Measurements from ENCODE around the gene C6orf118. TPM values are rescaled to one million over a fixed set of nuclear protein-coding genes. Genes with fewer than 3 reads are reported as not detected.

C6orf118 gene
- total RNA-seq (10 to 100 TPM in 1 of 2 donors, 1 to 10 TPM in 1; 6.0 to 20.7 TPM), polyA plus RNA-seq (ENCODE audit: insufficient read length in 2 of 2) (10 to 100 TPM; 15.0 to 20.2 TPM)
- long read RNA-seq, donor 1, partial matches to known transcripts = 0 of 2 reads
- long read RNA-seq, donor 1, other reads (novel, unspliced or antisense) = 0 of 2 reads
- long read RNA-seq, donor 2 = 0 reads
- long read RNA-seq, donor 3, partial matches to known transcripts = 0 of 1 reads
- long read RNA-seq, donor 3, other reads (novel, unspliced or antisense) = 0 of 1 reads
- long read RNA-seq, donor 4 = 0 reads

GRCh38 chr6:165308926-165309731 lies at the start of gene C6orf118:
Gene C6orf118 (minus strand): TSS chr6:165309605. CDS start chr6:165309586, 19 bp downstream.
- no peaks in the 10 kb centered on the region for H3K36me3 ChIP-seq (ENCODE audit: control insufficient read depth, insufficient read depth, low read length)
- H3K4me3 ChIP-seq (ENCODE audit: low read depth, low read length) = peak within 1 kb of the TSS; percentile 62
- H3K9me3 ChIP-seq (ENCODE audit: control insufficient read depth, insufficient read depth, low read length) = no peaks in the 10 kb centered on the region
- DNase-seq (ENCODE audit: low read depth in 4 of 6, low spot score in 6 of 6) = peak; percentile 77 to 97 (median 86)
- H3K27ac ChIP-seq (ENCODE audit: low read depth, low read length) = no peak within 1 kb of the TSS
- no peaks in the 10 kb centered on the region for H3K27me3 ChIP-seq (ENCODE audit: control insufficient read depth, insufficient read depth, low read length)
- H3K4me1 ChIP-seq (ENCODE audit: control insufficient read depth, insufficient read depth, low read length) = peaks cover 18% of the 10 kb centered on the region
- WGBS (ENCODE audit: insufficient coverage) = under 1% methylated on average over 29 of the region's 35 CpGs

- Histone ChIP-seq H3K4me3 (ENCODE audit: low read depth, low read length) (no peak overlapping the region), H3K9me3 (ENCODE audit: control insufficient read depth, insufficient read depth, low read length) (peaks cover 3% of the 10 kb centered on the region), H3K27ac (ENCODE audit: low read depth, low read length) (no peak overlapping the region), H3K27me3 (ENCODE audit: control insufficient read depth, insufficient read depth, low read length) (no peaks in the 10 kb centered on the region), H3K4me1 (ENCODE audit: control insufficient read depth, insufficient read depth, low read length) (no peaks in the 10 kb centered on the region), H3K36me3 (ENCODE audit: control insufficient read depth, insufficient read depth, low read length) (no peaks in the 10 kb centered on the region)
- DNase-seq (ENCODE audit: low read depth in 4 of 6, low spot score in 6 of 6) = no peak
- WGBS (ENCODE audit: insufficient coverage) = 98% methylated on average over 3 of the region's 4 CpGs
These were observed 36.3 kb upstream of the C6orf118 start for GRCh38 chr6:165345700-165346099.

- 57% methylated on average over 1 of the region's 5 CpGs for WGBS (ENCODE audit: insufficient coverage)
- peaks cover 3% of the 10 kb centered on the region for H3K36me3 ChIP-seq (ENCODE audit: control insufficient read depth, insufficient read depth, low read length)
- H3K27me3 ChIP-seq (ENCODE audit: control insufficient read depth, insufficient read depth, low read length) = no peaks in the 10 kb centered on the region
- no peaks in the 10 kb centered on the region for H3K9me3 ChIP-seq (ENCODE audit: control insufficient read depth, insufficient read depth, low read length)
- no peak overlapping the region for H3K4me3 ChIP-seq (ENCODE audit: low read depth, low read length)
- H3K4me1 ChIP-seq (ENCODE audit: control insufficient read depth, insufficient read depth, low read length) = no peaks in the 10 kb centered on the region
- H3K27ac ChIP-seq (ENCODE audit: low read depth, low read length) = no peak overlapping the region
- DNase-seq (ENCODE audit: low read depth in 4 of 6, low spot score in 6 of 6) = peak in 1 of 6 donors; percentile 8
These were observed 31.1 kb upstream of the C6orf118 start for GRCh38 chr6:165340532-165340931.

- Histone ChIP-seq H3K36me3 (ENCODE audit: control insufficient read depth, insufficient read depth, low read length) (no peaks in the 10 kb centered on the region), H3K27ac (ENCODE audit: low read depth, low read length) (no peak overlapping the region), H3K27me3 (ENCODE audit: control insufficient read depth, insufficient read depth, low read length) (no peaks in the 10 kb centered on the region), H3K4me3 (ENCODE audit: low read depth, low read length) (no peak overlapping the region), H3K4me1 (ENCODE audit: control insufficient read depth, insufficient read depth, low read length) (no peaks in the 10 kb centered on the region), H3K9me3 (ENCODE audit: control insufficient read depth, insufficient read depth, low read length) (peaks cover 8% of the 10 kb centered on the region)
- DNase-seq (ENCODE audit: low read depth in 4 of 6, low spot score in 6 of 6) = no peak
- WGBS (ENCODE audit: insufficient coverage) = 90% methylated on average over 2 of the region's 7 CpGs
These were observed 16.2 kb upstream of the C6orf118 start for GRCh38 chr6:165325609-165326008.

GRCh38 chr6:165321555-165322145 lies 12.2 kb upstream of the C6orf118 start:
- no peak overlapping the region for H3K27ac ChIP-seq (ENCODE audit: low read depth, low read length)
- H3K4me1 ChIP-seq (ENCODE audit: control insufficient read depth, insufficient read depth, low read length) = no peaks in the 10 kb centered on the region
- no peak for DNase-seq (ENCODE audit: low read depth in 4 of 6, low spot score in 6 of 6)
- H3K36me3 ChIP-seq (ENCODE audit: control insufficient read depth, insufficient read depth, low read length) = no peaks in the 10 kb centered on the region
- H3K9me3 ChIP-seq (ENCODE audit: control insufficient read depth, insufficient read depth, low read length) = peaks cover 10% of the 10 kb centered on the region
- 100% methylated on average over 1 of the region's 1 CpG for WGBS (ENCODE audit: insufficient coverage)
- no peaks in the 10 kb centered on the region for H3K27me3 ChIP-seq (ENCODE audit: control insufficient read depth, insufficient read depth, low read length)
- H3K4me3 ChIP-seq (ENCODE audit: low read depth, low read length) = no peak overlapping the region

- H3K27me3 ChIP-seq (ENCODE audit: control insufficient read depth, insufficient read depth, low read length) = no peaks in the 10 kb centered on the region
- 73% methylated on average over 1 of the region's 3 CpGs for WGBS (ENCODE audit: insufficient coverage)
- H3K9me3 ChIP-seq (ENCODE audit: control insufficient read depth, insufficient read depth, low read length) = peaks cover 10% of the 10 kb centered on the region
- H3K4me3 ChIP-seq (ENCODE audit: low read depth, low read length) = no peak overlapping the region
- H3K36me3 ChIP-seq (ENCODE audit: control insufficient read depth, insufficient read depth, low read length) = no peaks in the 10 kb centered on the region
- no peak overlapping the region for H3K27ac ChIP-seq (ENCODE audit: low read depth, low read length)
- no peaks in the 10 kb centered on the region for H3K4me1 ChIP-seq (ENCODE audit: control insufficient read depth, insufficient read depth, low read length)
- DNase-seq (ENCODE audit: low read depth in 4 of 6, low spot score in 6 of 6) = no peak
These were observed 11.7 kb upstream of the C6orf118 start for GRCh38 chr6:165321150-165321549.

- Histone ChIP-seq H3K9me3 (ENCODE audit: control insufficient read depth, insufficient read depth, low read length) (peaks cover 10% of the 10 kb centered on the region), H3K4me1 (ENCODE audit: control insufficient read depth, insufficient read depth, low read length) (no peaks in the 10 kb centered on the region), H3K4me3 (ENCODE audit: low read depth, low read length) (no peak overlapping the region), H3K27me3 (ENCODE audit: control insufficient read depth, insufficient read depth, low read length) (no peaks in the 10 kb centered on the region), H3K36me3 (ENCODE audit: control insufficient read depth, insufficient read depth, low read length) (no peaks in the 10 kb centered on the region), H3K27ac (ENCODE audit: low read depth, low read length) (no peak overlapping the region)
- no peak for DNase-seq (ENCODE audit: low read depth in 4 of 6, low spot score in 6 of 6)
- no CpG with 5 or more reads among the region's 14 CpGs for WGBS (ENCODE audit: insufficient coverage)
These were observed 8.3 kb upstream of the C6orf118 start for GRCh38 chr6:165317723-165318122.

GRCh38 chr6:165306955-165307354 lies 2.5 kb downstream of the C6orf118 start:
- Histone ChIP-seq H3K4me3 (ENCODE audit: low read depth, low read length) (no peak overlapping the region), H3K4me1 (ENCODE audit: control insufficient read depth, insufficient read depth, low read length) (peaks cover 18% of the 10 kb centered on the region), H3K9me3 (ENCODE audit: control insufficient read depth, insufficient read depth, low read length) (no peaks in the 10 kb centered on the region), H3K36me3 (ENCODE audit: control insufficient read depth, insufficient read depth, low read length) (peaks cover 1% of the 10 kb centered on the region), H3K27me3 (ENCODE audit: control insufficient read depth, insufficient read depth, low read length) (no peaks in the 10 kb centered on the region), H3K27ac (ENCODE audit: low read depth, low read length) (no peak overlapping the region)
- no peak for DNase-seq (ENCODE audit: low read depth in 4 of 6, low spot score in 6 of 6)
- WGBS (ENCODE audit: insufficient coverage) = 100% methylated on average over 3 of the region's 3 CpGs

- H3K27me3 ChIP-seq (ENCODE audit: control insufficient read depth, insufficient read depth, low read length) = no peaks in the 10 kb centered on the region
- WGBS (ENCODE audit: insufficient coverage) = 98% methylated on average over 34 of the region's 38 CpGs
- peaks cover 22% of the 10 kb centered on the region for H3K36me3 ChIP-seq (ENCODE audit: control insufficient read depth, insufficient read depth, low read length)
- H3K27ac ChIP-seq (ENCODE audit: low read depth, low read length) = no peak overlapping the region
- no peak overlapping the region for H3K4me3 ChIP-seq (ENCODE audit: low read depth, low read length)
- no peaks in the 10 kb centered on the region for H3K9me3 ChIP-seq (ENCODE audit: control insufficient read depth, insufficient read depth, low read length)
- H3K4me1 ChIP-seq (ENCODE audit: control insufficient read depth, insufficient read depth, low read length) = no peaks in the 10 kb centered on the region
- no peak for DNase-seq (ENCODE audit: low read depth in 4 of 6, low spot score in 6 of 6)
These were observed 7.8 kb downstream of the C6orf118 start for GRCh38 chr6:165301372-165302246.

Measured in spinal cord (tissue), 10 donors.